Measurements from ENCODE around the gene MAP3K7. TPM values are rescaled to one million over a fixed set of nuclear protein-coding genes. Genes with fewer than 3 reads are reported as not detected.

The MAP3K7 gene
- total RNA-seq: 23.4 and 24.9 TPM in 2 replicates

DNA sequence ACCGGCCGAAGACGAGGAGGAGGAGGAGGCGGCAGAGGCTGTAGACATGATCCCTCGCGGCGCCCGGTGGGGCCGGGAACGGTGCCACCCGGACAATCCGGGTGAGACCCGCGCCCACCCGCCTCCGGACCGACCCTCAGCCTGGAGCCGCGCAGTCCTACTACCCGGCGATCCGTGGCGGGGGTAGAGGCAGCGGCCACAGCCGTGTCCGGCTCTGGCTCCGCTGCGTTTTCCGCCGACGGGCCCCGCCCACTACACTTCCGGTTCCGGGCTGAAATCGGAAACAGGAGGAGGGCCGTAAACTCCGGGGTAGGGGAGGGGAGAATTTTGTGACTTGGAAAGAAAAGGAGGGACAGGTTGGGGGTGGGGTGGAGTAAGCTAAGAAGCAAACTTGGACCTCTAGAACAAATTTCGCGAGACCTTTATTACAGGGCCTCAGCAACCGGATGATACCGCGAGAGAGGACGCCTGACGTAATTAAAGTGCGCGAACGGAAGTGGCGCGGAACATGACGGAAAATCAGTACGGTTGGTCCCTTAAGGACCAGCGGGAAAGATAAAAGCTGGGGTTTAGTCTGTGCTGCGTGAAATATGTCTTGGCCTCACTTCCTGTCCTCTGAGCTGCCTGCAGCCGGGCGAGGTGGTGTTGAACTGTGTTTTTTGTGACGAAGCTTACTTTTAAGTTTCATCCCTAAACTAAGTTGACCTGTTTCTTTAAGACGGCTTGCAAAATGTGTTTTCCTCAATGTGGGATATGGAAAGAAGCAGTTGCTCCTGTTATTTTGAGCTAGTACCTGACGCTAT, at the start of gene MAP3K7:
TSS of gene MAP3K7 (minus strand) at position 237 of the 803 bp plus-strand sequence. CDS start at position 48, 189 bp downstream.

Data from endothelial cell of coronary artery (primary cell).